NCI-H2227 treated with DMSO at 0.1 percent for 48 hours (cell line): ENCODE measurements around the gene AXL.
"Not testable (repeated sequence)": the region's sequence is repeated elsewhere in the genome, so short reads cannot be mapped to it uniquely, and the experiment has no call there.

ENCODE experiments used
- DNase-seq: peaks from one replicate; lab custom pipeline; 2025; lab: John Stamatoyannopoulos, UW

Gene AXL

DNA sequence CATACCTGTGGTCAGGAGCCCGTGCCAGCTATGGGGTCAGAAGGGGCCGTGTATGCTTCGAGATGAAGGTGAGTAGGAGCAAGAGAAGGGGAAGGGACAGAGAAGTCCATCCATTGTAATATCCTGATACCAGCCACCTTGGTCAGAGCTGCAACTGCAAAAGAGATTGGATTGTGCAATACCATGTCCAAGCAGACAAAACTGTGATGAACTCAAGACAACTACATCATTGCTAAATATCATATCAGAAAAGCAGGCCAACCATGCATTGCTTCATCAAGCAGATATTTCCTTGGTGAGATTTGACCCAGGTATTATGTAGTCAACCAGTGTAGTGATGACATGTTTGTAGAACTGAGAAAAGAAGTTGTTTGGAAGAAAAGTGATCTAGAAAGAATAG lies 57.2 kb downstream of the AXL start:
- DNase-seq = no peak

DNA sequence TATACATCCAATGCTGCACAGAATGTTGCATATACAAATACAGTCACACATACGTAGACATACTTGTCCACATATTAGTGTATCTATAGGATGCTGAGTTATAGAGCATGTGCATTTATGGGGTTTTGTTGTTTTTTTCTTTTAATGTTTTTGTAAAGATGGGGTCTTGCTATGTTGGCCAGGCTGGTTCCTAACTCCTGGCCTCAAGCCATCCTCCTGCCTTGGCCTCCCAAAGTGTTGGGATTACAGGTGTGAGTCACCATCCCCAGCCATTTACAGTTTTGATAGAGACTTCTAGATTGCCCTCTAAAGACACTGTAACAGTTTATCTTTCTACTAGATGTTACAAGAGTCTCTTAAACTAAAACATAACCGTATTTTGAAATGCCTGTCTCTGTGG lies 59.5 kb downstream of the AXL start:
- DNase-seq = no peak

DNA sequence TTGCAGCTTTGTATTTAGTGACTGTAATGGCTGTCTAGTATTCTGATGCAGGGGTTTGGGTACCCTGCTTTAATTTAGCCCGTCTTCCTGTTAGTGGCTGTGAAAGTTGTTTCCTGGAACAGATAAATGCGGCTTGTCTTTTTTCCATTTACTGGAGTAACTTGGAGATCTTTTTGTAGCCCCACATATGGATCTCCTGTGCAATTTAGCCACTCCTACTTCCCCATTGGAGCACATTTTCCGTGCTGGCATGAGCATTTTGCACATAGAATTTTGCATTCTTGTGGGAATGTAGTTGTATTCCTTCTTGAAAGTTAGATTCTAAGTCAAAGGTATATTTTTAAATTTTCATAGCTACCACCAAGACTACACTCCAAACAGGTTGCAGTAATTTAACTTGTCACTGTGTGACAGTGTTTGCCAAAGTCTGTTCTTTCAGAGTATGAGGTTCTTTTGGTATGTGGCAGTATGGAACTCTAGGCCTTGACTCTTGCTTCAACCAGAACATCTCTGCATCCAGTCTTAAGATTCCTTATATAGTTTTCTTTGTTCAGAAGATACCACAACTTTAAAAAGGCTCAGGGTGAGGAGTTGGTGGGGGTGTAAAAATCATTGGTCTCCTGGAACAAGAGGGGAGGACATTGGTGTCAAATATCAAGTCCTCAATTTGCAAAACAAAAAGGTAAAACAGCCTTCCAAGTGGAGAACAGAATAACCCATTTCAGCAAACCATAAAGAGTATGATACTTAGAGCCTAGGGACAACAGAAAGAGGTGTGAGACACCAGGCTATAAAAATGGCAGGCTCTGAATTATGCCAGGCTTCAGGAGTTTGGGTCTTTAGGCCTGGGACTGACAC lies 69.9 kb downstream of the AXL start:
- DNase-seq = no peak

DNA sequence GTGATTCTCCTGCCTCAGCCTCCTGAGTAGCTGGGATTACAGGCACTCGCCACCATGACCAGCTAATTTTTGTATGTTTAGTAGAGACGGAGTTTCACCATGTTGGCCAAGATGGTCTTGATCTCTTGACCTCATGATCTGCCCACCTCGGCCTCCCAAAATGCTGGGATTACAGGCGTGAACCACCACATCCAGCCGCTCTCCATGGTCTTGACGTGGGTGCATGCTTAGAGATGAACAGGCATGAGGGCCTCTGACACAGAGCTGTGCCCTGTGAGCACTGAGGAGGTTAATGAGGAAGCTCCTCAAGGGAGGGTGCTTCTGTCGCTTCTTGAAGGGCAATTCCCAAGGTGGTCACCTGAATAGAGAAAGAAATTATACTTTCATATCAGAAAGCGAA lies 70.8 kb downstream of the AXL start:
- not testable (repeated sequence) for DNase-seq

DNA sequence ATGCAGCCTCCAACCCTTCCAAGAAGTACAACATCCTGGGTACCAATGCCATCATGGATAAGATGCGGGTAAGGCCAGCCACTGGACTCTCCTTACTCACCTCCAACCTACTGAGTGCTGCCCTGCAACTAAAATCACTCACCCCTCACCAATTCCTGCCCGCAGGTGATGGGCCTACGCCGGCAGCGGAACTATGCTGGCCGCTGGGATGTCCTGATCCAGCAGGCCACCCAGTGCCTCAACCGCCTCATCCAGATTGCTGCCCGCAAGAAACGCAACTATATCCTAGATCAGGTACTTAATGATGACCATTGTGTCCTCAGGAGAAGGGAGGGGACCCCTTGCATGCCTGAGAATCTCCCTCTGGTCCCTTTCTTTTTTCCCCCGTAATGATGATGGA lies 75.4 kb downstream of the AXL start:
- no peak for DNase-seq

DNA sequence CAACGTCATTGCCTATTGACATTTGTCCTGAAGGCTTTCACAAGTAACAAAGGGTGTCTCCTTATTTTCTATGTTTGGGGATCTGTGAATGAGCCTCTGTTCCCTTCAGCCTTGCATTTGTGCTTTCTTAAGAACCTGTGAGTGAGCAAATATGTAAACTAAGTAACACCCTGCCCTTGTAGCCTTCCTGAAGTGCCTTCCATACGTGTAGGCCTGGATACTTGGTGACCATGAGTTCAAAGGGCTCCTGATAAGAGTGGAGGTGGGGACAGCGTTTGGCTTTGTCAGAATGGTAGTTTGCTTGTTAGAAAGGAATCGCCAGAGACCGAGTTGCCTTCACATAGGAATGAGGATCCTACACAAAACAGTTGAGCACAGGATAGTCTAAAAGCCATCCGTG lies 76.5 kb downstream of the AXL start:
- DNase-seq = no peak

DNA sequence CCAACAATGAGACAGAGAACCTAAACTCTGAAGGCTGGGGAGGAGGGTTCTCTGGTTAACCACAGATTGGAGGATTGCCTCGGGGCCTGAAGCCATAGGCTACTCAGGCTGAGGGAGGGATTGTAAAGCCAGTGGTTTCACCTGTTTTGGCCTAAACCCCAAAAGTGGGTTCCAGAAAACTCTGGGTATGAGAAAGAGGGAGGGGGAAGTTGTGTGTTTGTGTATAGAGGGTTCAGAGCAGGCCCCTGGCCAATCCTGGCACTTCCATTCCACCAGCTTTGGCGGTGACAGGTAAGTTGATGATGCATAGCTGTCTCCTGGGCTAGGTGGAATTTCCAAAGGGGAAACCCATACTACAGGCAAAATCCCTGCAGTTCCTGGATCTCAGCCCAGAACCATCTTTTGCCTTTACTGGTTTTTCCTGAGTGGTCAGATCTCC lies 77.4 kb downstream of the AXL start:
- DNase-seq = no peak

DNA sequence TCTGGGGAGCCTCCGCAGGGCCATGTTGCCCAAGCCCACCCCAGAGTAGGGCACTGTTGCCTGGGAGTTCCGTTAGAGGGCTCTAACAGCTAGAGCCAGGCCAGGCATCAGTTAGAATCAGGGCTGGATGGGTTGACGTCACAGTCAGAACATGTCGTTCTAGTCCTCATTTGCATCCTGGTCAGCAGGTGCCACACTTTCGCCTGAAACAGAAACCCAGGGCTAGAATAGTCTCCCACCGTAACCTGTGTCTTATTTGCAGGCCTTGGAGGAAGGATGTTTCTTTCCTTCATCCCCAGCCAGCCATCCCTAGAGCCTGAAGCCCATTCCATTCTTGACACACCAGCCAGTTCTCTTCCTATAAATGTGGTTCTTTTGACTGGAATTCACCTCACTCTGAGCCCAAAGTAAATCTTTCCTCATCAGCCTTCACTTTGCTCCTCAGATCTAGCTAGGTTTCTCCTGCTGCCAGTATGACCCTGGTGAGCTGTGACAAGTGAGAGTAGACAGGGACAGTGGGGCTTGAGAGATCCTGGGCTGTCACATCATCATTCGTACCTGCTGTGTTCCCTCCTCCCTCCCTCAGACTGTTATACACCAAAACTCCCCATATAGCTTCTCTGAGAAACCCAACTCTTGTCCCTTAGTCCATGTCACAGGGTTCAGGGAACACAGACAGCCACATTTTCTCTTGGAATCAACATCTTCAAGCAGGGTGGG lies 78.8 kb downstream of the AXL start:
- peak; percentile 15 for DNase-seq

DNA sequence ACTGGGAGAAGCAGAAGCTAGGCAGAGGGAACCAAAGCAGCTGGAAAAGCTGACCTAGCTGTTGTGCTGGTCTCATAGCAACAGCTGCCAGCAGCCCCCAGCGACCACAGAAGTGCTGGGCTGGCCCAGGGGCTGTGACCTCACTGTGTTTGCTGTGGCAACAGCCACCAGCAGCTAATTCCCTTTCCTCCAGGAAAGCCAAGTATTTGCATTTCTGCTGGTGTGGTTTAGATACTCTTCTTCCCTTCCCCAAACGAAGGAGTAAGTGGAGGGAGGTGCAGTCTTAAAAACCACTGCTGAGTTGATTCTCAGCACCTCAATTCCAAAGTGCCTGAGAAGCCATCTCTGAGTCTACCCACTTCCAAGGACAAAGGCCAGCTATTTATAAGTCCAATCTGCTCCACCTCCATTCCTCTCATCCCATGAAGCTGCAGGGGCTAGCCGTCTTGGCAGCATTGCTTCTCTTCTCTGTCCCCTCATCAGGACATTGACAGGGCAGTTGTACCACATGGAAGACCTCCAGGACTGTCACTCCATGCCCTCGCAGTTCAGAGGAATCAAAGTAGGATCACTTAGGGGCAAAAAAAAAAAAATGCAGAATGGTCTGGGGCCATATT lies 79.4 kb downstream of the AXL start:
- peak; percentile 89 for DNase-seq

DNA sequence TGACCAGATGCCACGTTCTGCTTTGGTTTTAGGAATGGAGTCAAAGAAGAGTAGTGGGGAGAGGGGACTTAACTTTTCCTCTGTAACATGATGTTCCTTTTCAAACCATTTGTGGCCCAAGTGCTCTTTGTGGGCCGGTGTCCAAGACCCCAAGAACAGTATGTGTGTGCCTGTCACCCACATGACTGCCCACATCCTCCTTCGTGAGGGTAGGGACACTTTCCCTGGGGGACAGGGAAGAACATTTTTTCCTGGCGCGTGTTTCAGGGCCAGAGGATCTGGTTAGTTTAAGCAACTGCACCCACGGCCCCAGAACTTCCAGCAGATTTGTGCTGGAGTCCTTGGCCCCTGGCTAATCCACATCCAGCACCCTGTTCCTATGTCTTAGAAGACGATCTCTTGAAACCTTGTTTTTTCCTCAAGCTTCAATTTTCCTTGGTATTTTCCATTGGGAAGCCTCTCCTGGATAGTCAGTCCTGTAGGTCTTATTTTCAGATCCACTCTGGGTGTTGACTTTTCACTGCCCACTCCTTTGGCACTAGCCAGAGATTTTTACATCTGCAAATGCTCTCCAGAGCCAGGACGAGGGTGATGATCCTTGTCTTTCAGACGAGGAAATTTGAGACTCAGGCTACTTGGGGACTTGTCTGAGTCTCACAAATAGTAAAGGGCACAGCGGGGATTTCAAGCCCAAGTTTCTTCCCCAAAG lies 80.2 kb downstream of the AXL start:
- no peak for DNase-seq

DNA sequence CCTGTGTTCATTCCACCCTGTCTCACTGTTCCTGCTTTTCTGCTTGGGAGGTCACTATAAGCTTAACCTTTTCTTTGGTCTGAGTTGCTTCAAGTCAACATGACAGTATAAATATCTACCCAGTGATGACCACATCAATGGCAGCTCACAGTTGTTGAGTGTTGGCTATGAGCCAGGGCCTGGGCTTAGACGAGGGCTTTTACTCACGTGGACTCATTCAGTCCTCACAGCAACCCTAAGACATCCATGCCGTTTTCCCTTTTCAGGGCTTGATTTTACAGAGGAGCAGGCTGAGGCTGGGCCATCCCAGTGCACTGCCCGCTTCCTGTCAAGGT lies 80.7 kb downstream of the AXL start:
- DNase-seq = peak; percentile 87

DNA sequence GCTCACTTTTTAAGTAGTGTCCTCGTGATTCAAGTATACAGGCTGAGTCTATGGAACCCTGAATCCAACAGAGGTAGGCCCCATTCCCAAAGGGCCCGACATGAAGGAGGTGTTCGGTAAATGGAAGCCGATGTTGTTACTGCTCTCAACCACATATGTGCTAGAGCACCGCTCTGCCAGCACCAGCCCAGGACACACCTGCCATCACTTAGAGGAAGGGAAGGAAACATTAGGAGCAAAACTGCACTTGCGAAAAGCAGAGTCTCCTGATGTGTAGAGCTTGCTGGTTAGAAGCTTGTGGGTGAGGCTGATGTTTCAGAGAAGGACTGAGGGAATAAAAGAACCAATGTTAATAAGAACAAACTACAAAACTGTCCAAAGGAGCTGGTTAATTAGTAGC lies 81.5 kb downstream of the AXL start:
- no peak for DNase-seq

DNA sequence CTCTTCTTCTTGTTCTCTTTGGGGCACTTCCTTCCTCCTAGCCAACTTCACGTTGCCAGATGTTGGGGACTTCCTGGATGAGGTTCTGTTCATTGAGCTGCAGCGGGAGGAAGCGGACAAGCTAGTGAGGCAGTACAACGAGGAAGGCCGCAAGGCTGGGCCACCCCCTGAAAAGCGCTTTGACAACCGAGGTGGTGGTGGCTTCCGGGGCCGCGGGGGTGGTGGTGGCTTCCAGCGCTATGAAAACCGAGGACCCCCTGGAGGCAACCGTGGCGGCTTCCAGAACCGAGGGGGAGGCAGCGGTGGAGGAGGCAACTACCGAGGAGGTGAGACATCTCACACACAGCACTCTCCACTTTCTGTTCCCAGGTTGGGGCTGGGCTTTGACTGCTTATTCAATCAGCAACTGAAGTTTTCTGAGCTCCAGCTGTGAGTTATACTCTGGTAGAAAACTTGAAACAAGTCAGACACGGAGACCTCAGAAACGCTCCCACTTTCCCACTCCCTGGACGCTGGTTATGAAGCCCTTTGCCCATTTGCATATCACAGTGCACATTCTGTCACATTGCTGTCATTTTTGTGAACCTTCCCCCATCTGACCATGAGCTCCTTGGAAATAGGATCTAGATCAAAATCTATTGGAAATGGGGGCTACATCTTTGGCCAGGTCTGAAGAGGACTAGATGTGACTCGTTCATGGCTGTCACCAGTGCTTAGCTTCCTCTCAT lies 83.8 kb downstream of the AXL start:
- no peak for DNase-seq

DNA sequence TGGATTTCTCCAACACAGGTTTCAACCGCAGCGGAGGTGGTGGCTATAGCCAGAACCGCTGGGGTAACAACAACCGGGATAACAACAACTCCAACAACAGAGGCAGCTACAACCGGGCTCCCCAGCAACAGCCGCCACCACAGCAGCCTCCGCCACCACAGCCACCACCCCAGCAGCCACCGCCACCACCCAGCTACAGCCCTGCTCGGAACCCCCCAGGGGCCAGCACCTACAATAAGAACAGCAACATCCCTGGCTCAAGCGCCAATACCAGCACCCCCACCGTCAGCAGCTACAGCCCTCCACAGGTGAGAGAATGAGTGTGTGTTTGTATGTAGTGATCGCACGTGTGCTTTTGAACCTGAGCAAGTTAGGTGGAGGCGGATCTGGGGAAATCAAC lies 84.9 kb downstream of the AXL start:
- no peak for DNase-seq

DNA sequence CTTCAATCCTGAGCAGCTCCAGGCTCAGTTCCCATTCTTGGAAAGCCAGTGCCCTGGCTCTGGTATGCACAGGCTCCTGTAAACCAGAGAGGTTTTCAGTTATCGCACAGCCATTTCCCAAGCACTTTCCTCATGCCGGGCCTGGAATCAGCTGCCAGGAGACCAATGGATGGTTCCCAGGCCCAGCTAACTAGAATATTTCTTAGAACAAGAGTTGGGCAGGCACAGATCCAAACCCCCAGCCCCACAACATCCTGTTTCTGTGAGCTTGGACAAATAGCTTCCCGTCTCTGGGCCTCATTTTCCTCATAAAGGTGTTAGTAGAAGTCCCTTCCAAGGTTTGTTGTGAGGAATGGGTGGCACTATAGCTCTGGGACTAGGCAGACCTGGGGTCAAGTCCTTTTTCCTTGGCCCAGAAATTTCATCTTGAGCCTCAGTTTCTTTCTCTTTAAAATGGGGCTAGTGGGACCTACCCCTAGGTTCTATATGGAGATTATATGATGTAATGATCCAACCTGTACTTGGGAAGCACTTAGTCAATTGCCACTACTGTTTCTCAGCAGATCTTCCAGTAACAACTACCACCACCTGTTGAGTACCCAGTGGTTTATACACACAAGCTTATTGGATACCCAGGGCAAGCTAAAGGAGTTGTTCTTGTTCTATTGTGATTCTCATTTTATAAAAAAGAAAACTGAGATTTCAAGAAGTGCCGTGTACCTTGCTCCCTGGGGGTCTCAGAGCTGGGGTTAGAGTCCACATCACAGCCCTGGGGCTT lies 85.9 kb downstream of the AXL start:
- DNase-seq = no peak

DNA sequence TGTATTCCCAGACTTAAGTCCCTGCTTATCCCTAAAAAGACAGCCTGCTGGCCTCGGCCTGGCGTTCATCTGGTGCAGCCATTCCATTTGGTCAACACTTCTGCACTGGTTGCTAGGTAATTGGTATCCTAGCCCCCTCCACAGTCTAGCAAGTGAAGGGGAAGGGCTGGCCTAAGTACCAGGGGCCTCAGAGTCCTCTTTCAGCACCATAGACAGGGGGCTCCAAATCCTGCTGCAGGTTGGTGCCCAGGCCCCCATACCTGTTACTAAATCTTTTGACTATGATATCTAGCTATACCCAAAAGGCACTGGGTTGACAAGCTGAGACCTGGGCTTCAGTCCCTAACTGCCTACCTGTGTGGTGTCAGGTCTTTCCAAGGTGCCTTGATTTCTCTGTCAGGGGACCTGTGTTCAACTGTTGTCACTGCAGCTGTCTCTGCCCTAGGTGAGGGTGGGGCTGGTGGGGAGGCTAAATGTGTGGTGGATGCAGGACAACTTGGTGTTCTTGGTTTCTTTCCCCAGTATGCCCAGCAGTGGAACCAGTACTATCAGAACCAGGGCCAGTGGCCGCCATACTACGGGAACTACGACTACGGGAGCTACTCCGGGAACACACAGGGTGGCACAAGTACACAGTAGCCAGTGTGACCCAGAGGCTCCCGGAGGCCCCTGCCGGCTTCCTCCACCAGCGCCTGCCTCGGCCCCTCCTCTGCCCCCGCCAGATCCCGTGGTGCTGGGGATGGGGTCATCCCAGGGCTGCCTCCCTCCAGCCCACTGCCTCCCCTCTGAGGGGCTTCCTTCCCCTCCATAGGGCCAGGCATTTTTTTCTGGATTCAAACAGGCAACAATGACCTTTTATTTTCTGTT lies 87.1 kb downstream of the AXL start:
- no peak for DNase-seq

DNA sequence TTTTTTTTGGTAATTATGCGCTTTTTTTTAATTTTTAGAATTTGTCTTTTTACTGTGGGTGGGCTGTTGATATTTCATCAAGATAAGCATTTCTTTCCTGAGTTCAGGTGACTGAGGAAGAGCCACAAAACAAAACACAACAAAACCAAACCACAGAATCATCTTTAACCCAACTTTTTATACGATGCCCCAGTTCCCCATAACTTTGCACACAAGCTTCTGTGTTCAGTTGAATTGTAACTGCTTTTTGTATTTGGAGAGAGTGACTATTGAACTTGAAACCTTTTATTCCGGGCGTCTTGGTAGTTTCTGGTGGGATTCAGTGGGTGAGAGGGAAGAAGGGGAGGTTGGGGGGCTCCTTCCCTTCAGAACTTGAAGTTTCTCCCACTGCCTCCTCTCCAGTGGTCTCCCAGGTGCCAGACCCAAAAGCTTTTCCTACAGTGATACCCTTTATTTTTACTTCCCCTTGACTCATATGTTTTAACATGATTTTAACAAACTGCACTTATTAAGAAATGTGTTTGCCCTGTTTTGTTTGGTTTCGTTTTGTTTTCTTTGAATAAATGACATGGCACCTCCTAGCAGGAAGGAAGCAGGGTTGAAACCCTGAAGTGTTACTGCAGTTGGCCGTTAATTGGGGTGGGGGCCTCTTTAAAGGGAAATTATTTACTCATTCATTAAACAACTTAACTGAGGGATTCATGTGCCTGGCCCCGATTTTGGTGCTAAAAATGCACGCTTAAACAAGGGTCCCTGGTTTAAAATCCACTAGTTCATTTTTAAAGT lies 88.3 kb downstream of the AXL start:
- DNase-seq = no peak

DNA sequence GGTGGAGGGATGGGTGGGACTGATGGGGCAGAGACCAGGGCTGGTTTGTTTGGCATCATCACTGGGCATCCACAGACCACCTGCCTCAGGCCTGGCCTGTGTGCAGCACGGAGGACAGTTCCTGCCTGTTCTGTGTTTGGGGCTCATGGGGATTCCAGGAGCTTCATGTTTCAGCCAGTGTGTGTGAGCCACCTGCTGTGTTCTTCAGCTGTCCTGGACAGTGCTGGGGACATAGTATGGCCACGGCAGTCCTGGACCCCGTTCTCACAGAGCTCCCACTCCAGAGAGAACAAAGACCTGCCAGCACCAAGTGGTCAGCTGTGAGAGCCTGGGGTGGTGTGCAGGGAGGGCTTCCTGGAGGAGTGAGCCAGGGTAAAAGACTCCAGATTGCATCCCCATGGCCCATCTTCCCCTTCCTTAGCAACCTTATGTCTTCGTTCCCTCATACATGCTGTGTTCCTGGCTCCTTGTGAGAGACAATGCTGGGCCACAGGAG lies 89.0 kb downstream of the AXL start:
- DNase-seq = no peak
